ENCODE results near the gene NDUFAF8.

DNA sequence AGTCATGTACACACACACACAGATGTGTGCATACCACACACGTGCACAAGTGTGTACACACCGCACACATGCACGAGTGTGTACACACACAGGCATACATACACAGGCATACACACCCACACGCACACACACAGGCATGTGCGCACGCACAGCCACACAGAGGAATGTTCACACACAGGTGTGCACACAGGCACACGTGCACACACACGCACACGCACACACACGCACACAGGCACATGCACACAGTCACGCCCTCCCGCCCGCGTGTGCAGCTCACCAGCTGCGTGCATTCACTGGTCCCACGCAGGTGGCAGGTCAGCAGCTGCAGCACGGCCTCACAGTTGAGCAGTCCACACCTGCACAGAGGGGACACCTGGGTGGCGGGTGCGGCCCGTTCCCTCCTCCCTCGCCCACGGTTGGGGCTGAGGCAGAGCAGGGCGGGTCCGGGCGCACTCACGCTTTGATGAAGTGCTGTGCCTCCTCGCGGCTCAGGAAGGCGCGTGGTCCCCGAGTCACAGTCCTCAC lies 7.9 kb upstream of the NDUFAF8 start:
- TF ChIP-seq, protein P1, sequence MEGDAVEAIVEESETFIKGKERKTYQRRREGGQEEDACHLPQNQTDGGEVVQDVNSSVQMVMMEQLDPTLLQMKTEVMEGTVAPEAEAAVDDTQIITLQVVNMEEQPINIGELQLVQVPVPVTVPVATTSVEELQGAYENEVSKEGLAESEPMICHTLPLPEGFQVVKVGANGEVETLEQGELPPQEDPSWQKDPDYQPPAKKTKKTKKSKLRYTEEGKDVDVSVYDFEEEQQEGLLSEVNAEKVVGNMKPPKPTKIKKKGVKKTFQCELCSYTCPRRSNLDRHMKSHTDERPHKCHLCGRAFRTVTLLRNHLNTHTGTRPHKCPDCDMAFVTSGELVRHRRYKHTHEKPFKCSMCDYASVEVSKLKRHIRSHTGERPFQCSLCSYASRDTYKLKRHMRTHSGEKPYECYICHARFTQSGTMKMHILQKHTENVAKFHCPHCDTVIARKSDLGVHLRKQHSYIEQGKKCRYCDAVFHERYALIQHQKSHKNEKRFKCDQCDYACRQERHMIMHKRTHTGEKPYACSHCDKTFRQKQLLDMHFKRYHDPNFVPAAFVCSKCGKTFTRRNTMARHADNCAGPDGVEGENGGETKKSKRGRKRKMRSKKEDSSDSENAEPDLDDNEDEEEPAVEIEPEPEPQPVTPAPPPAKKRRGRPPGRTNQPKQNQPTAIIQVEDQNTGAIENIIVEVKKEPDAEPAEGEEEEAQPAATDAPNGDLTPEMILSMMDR (IDR thresholded peaks at IDR 0.05), result no peak
- TF ChIP-seq POLR2A (IDR thresholded peaks at IDR 0.05), result no peak

Data from esophagus squamous epithelium (tissue), 4 donors.